Measurements from ENCODE around the gene SUSD6. TPM values are rescaled to one million over a fixed set of nuclear protein-coding genes. Genes with fewer than 3 reads are reported as not detected.

SUSD6 gene
- polyA plus RNA-seq, 1 of the 3 experiments (the other 2 are of a cell fraction) = 8.5 TPM

DNA sequence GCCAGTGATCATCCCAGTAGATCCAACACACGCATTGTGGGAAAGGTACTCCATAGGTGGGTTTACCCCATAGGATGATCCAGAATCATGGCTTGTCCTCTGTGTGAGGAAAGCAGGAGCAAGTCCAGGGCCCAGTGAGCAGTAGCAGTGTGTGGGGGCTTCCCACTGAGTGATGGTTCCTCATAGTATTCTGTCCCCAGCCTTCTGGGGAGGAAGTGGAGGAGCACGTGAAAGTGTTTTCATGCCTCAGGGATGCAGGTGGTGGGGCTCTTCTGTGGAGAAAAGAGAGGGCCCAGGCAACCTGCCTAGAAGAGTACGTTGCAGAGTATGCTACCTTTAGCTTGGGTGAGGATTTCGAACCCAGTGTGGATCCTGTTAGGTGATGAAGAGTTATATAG lies 56.5 kb downstream of the SUSD6 start (continued):
- TF ChIP-seq, protein P1, sequence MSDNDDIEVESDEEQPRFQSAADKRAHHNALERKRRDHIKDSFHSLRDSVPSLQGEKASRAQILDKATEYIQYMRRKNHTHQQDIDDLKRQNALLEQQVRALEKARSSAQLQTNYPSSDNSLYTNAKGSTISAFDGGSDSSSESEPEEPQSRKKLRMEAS (IDR thresholded peaks at IDR 0.05; ENCODE audit: low read depth) = no peak
- TF ChIP-seq EP300 (IDR thresholded peaks at IDR 0.05; ENCODE audit: borderline replicate concordance in 1 of 2, low read depth in 1 of 2, low read length in 1 of 2) (no peak), TEAD4 (IDR thresholded peaks at IDR 0.05; ENCODE audit: borderline replicate concordance, insufficient read depth) (no peak), RCOR1 (IDR thresholded peaks at IDR 0.05; ENCODE audit: low read length) (no peak), SMC3 (IDR thresholded peaks at IDR 0.05; ENCODE audit: low read depth, low read length) (no peak), GATA2 (CRISPR knock-in tag; IDR thresholded peaks at IDR 0.05) (no peak), RFX5 (IDR thresholded peaks at IDR 0.05; ENCODE audit: low read length) (no peak)

DNA sequence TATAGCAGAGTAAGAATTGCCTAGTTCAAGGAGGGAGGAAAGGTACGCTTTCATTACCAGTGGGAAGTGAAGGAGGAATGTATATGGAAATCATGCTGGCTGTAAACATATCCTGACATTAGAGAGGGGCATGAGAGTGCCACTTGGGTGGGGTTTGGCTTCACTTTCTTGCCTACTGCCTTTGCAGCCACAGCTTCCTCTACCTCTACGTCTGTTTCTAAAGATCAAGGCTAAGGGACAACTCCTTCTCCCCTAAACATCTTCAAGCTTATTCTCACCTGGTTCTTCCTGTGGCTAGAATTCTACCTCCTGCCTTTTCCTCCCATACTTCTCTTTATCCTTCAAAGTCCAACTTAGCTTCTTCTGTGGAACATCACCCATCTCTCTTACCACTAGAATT lies 58.0 kb downstream of the SUSD6 start:
- Histone ChIP-seq H3K9me3 (no peaks in the 10 kb centered on the region), H3K4me2 (no peak overlapping the region), H3F3A (replicated peaks; ENCODE audit: insufficient read depth) (peaks cover 13% of the 10 kb centered on the region), H2AFZ (ENCODE audit: low read depth) (no peak overlapping the region), H4K20me1 (ENCODE audit: insufficient read depth) (no peaks in the 10 kb centered on the region), H3K4me3 (ENCODE audit: low read depth in 2 of 2, low read length in 1 of 2) (no peak overlapping the region), H3K9ac (no peak overlapping the region), H3K27me3 (ENCODE audit: insufficient read depth) (no peaks in the 10 kb centered on the region), H3K9me2 (no peaks in the 10 kb centered on the region), H3K79me2 (ENCODE audit: insufficient read depth) (peaks cover 10% of the 10 kb centered on the region; the same call in 1 of the 2 replicates), H3K4me1 (ENCODE audit: control insufficient read depth in 1 of 2, insufficient read depth in 2 of 2, low read depth in 1 of 2, low read length in 1 of 2) (peaks cover 17 to 18% of the 10 kb centered on the region in 2 experiments), H3K27ac (ENCODE audit: low read depth in 2 of 2, low read length in 1 of 2) (no peak overlapping the region), H3K36me3 (replicated peaks in 1 of 2; ENCODE audit: control insufficient read depth in 1 of 2, insufficient read depth in 2 of 2, low read length in 1 of 2) (no peaks in the 10 kb centered on the region)
- POLR2A ChIA-PET = no interaction called here
- CTCF ChIA-PET = interaction anchor here (0.7 to 0.9 kb wide), 2 partner anchors 65 to 85 kb away, joined by 3 read pairs; no protein-coding TSS in a partner anchor
- no peak for TF ChIP-seq POLR2AphosphoS5 (IDR thresholded peaks at IDR 0.05; ENCODE audit: low read depth, low read length)
- TF ChIP-seq ZBTB33 (IDR thresholded peaks at IDR 0.05; ENCODE audit: borderline replicate concordance, low read depth) = no peak
- no peak for TF ChIP-seq SIN3A (IDR thresholded peaks at IDR 0.05; ENCODE audit: borderline replicate concordance, low read depth, low read length)
- TF ChIP-seq NRF1 (IDR thresholded peaks at IDR 0.05; ENCODE audit: low read depth, low read length) = no peak
- TF ChIP-seq NFIC (IDR thresholded peaks at IDR 0.05; ENCODE audit: borderline replicate concordance) = no peak
- TF ChIP-seq GATA2 (CRISPR knock-in tag; IDR thresholded peaks at IDR 0.05) = no peak
- TF ChIP-seq TAF1 (IDR thresholded peaks at IDR 0.05; ENCODE audit: borderline replicate concordance, low read depth, low read length) = no peak
- TF ChIP-seq EP300 (IDR thresholded peaks at IDR 0.05; ENCODE audit: borderline replicate concordance in 1 of 2, low read depth in 1 of 2, low read length in 1 of 2) = no peak
- no peak for TF ChIP-seq FOXM1 (IDR thresholded peaks at IDR 0.05; ENCODE audit: low read depth)
- TF ChIP-seq CTCF (IDR thresholded peaks at IDR 0.05) = no peak
- TF ChIP-seq MEF2A (IDR thresholded peaks at IDR 0.05; ENCODE audit: borderline replicate concordance, low read depth) = no peak
- TF ChIP-seq CHD2 (IDR thresholded peaks at IDR 0.05; ENCODE audit: low read length, partially characterized antibody) = no peak
- WGBS (ENCODE audit: low lambda C conversion rate) = 86% methylated on average over 2 of the region's 2 CpGs
- no peak for DNase-seq
